AG10803 (cell line): ENCODE data around the gene GLI1.
"Not testable (repeated sequence)": the region's sequence is repeated elsewhere in the genome, so short reads cannot be mapped to it uniquely, and the experiment has no call there.

Experiments
- DNase-seq: peaks from one replicate; pipeline ENCODE4 v3.0.0; 2010; ENCODE audit warnings: low read depth
- H3K4me3 ChIP-seq: 2 replicates; pipeline ENCODE4 v1.5.1; 2011; ENCODE audit warnings: mild to moderate bottlenecking, low read length, control low read depth
- CTCF ChIP-seq: conservative IDR thresholded peaks from 2 replicates; pipeline ENCODE4 v1.5.1; 2011; ENCODE audit warnings: mild to moderate bottlenecking, low read length, control low read depth, inconsistent platforms

GLI1 gene

DNA sequence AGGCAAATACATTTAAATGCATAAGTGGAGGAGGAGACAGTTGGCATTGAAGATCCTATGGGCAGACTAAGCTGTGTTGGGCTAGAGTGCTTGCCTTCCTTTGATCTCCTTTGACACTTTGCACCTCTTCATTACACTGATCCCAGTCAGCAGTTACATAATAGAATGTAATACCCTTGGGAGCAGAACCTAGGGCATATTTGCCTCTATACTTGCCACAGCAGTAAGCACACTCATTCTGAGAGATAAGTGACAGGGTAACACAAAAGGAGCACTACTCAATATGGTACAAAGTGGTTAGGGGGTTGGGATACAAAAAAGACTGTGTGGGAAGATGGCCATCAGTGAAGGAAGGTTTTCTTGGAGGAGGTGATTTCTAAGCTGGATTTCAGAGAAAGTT, 37.2 kb downstream of the GLI1 start:
- DNase-seq: no peak
- no peak for TF ChIP-seq CTCF
- no peak overlapping the region for H3K4me3 ChIP-seq

- TF ChIP-seq CTCF: no peak
- H3K4me3 ChIP-seq: no peak overlapping the region
- no peak for DNase-seq
Measured at GRCh38 chr12:57497223-57498131, 37.9 kb downstream of the GLI1 start.

DNA sequence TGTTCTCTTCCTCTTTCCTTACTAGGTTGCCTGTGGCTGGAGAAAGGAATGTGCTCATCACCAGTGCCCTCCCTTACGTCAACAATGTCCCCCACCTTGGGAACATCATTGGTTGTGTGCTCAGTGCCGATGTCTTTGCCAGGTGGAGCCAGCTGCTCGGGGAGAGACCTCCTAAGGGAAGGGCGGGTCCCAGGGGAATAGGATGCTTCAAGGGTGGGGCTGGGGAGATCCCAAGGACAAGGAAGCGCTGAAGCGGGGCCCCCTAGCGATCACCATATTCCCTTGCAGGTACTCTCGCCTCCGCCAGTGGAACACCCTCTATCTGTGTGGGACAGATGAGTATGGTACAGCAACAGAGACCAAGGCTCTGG, 38.5 kb downstream of the GLI1 start:
- H3K4me3 ChIP-seq: no peak overlapping the region
- no peak for DNase-seq
- no peak for TF ChIP-seq CTCF

DNA sequence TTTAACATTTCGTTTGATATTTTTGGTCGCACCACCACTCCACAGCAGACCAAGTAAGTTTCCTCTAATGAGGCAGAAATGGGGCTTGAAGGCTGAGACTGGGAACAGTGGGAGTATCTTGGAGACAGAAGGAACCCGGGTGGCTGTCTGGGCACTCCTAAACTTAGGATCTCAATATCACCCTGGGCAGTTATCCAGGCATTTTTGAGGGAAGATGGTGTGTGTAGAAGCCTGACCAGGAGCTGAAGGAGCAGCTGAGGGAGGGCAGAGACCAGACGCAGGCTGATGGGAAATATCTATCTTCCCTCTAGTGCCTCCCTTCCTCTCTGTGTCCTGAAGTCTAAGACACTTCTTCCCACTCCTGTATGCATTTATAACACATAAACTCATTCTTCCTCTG, 39.0 kb downstream of the GLI1 start:
- no peak for TF ChIP-seq CTCF

DNA sequence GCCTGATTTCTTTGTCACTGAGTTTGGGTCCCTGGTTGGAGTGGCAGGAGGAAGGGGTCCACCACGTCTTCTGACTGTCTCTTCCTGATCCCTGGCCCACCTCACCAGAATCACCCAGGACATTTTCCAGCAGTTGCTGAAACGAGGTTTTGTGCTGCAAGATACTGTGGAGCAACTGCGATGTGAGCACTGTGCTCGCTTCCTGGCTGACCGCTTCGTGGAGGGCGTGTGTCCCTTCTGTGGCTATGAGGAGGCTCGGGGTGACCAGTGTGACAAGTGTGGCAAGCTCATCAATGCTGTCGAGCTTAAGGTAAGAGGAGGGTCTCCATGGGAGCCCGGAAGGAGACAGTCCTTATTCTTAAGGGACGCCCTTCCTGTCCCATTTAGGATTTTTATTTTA, 40.6 kb downstream of the GLI1 start:
- DNase-seq: no peak
- no peak overlapping the region for H3K4me3 ChIP-seq
- no peak for TF ChIP-seq CTCF

More for the DNA sequence above, 39.0 kb downstream of the GLI1 start:
- no peak overlapping the region for H3K4me3 ChIP-seq
- no peak for DNase-seq

- H3K4me3 ChIP-seq, DNase-seq: not testable (repeated sequence)
Measured at GRCh38 chr12:57502311-57502969, 42.9 kb downstream of the GLI1 start.

DNA sequence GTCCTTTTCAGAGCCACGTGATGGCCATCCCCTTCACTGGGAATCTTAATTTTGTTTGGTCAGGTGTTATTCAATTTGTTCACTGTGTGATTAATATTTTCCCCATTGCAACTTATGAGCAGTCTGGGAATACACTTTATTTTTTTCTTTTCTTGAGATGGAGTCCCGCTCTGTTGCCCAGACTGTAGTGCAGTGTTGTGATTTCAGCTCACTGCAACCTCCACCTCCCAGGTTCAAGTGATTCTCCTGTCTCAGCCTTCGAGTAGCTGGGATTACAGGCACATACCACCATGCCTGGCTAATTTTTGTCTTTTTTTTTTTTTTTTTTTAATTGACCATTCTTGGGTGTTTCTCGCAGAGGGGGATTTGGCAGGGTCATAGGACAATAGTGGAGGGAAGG, 47.0 kb downstream of the GLI1 start:
- not testable (repeated sequence) for H3K4me3 ChIP-seq, DNase-seq

DNA sequence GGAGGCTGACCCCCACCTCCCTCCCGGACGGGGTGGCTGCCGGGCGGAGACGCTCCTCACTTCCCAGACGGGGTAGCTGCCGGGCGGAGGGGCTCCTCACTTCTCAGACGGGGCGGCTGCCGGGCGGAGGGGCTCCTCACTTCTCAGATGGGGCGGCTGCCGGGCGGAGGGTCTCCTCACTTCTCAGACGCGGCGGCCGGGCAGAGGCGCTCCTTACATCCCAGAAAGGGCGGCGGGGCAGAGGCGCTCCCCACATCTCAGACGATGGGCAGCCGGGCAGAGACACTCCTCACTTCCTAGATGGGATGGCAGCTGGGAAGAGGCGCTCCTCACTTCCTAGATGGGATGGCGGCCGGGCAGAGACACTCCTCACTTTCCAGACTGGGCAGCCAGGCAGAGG, 48.2 kb downstream of the GLI1 start:
- not testable (repeated sequence) for H3K4me3 ChIP-seq, DNase-seq
